ENCODE results near the gene HIBADH. TPM values are rescaled to one million over a fixed set of nuclear protein-coding genes. Genes with fewer than 3 reads are reported as not detected.

Gene HIBADH
- total RNA-seq, result 92.8 and 93.5 TPM in 2 replicates

GRCh38 chr7:27662490-27663205, at the start of gene HIBADH:
HIBADH (minus strand) TSS chr7:27662883; CDS start chr7:27662788, 95 bp downstream.

Other genes starting within 250 kb of the HIBADH start
- 87.6 and 91.8 TPM in 2 replicates for gene TAX1BP1, start 77.3 kb upstream of the HIBADH start, total RNA-seq

Data from smooth muscle cell of trachea (primary cell).